NT2/D1 (cell line): ENCODE data around the gene EIF4G1.

Experiments
- SUZ12 ChIP-seq: IDR thresholded peaks from 2 replicates; pipeline ENCODE4 v1.6.1; 2011; ENCODE audit not compliant: insufficient read length, insufficient read depth; ENCODE audit errors: extremely low read depth
- YY1 ChIP-seq: IDR thresholded peaks from 2 replicates; pipeline ENCODE4 v1.6.1; 2011; ENCODE audit not compliant: insufficient read length, insufficient read depth
- ZNF274 ChIP-seq: IDR thresholded peaks from 2 replicates; pipeline ENCODE4 v1.6.1; 2011; ENCODE audit warnings: mild to moderate bottlenecking, low read depth, low read length

- TF ChIP-seq ZNF274 (no peak), YY1 (no peak), SUZ12 (no peak)
These were observed 61.5 kb downstream of the EIF4G1 start for GRCh38 chr3:184375747-184376461.
